LoVo (cell line): ENCODE results near the gene PYGO1.
A peak's percentile ranks its signal among the peaks of the same experiment; 100 is the strongest.
"Not testable (repeated sequence)": the region's sequence is repeated elsewhere in the genome, so short reads cannot be mapped to it uniquely, and the experiment has no call there.

Source experiments
- DNase-seq: peaks from one replicate; pipeline ENCODE4 v3.0.0-alpha.2; 2016; ENCODE audit warnings: low spot score

PYGO1 gene

GRCh38 chr15:55564347-55565145 lies 23.6 kb downstream of the PYGO1 start:
- peak; percentile 9 for DNase-seq

- no peak for DNase-seq
Observed at GRCh38 chr15:55562601-55563000, 25.5 kb downstream of the PYGO1 start.

GRCh38 chr15:55555089-55555488 lies 33.1 kb downstream of the PYGO1 start:
- DNase-seq, result no peak

GRCh38 chr15:55552926-55553325 lies 35.2 kb downstream of the PYGO1 start:
- no peak for DNase-seq

GRCh38 chr15:55552451-55552850 lies 35.7 kb downstream of the PYGO1 start:
- DNase-seq, result no peak

GRCh38 chr15:55549305-55549704 lies 38.8 kb downstream of the PYGO1 start:
- no peak for DNase-seq

- peak; percentile 32 for DNase-seq
Observed at GRCh38 chr15:55546718-55547117, 41.4 kb downstream of the PYGO1 start.

- DNase-seq, result no peak
Observed at GRCh38 chr15:55535436-55535835, 52.7 kb downstream of the PYGO1 start.

GRCh38 chr15:55532944-55533343 lies 55.2 kb downstream of the PYGO1 start:
- no peak for DNase-seq

- no peak for DNase-seq
Observed at GRCh38 chr15:55530861-55531313, 57.3 kb downstream of the PYGO1 start.

GRCh38 chr15:55528812-55529211 lies 59.3 kb downstream of the PYGO1 start:
- DNase-seq, result no peak

GRCh38 chr15:55527150-55527549 lies 61.0 kb downstream of the PYGO1 start:
- no peak for DNase-seq

- peak; percentile 55 for DNase-seq
Observed at GRCh38 chr15:55526559-55527036, 61.5 kb downstream of the PYGO1 start.

- no peak for DNase-seq
Observed at GRCh38 chr15:55522742-55523450, 65.2 kb downstream of the PYGO1 start.

- DNase-seq, result no peak
Observed at GRCh38 chr15:55518641-55519040, 69.5 kb downstream of the PYGO1 start.

GRCh38 chr15:55518009-55518408 lies 70.1 kb downstream of the PYGO1 start:
- DNase-seq, result no peak

- no peak for DNase-seq
Observed at GRCh38 chr15:55515991-55516776, 72.0 kb downstream of the PYGO1 start.

- DNase-seq, result no peak
Observed at GRCh38 chr15:55515491-55515890, 72.7 kb downstream of the PYGO1 start.

GRCh38 chr15:55514414-55514850 lies 73.7 kb downstream of the PYGO1 start:
- DNase-seq, result no peak

- not testable (repeated sequence) for DNase-seq
Observed at GRCh38 chr15:55513621-55514413, 74.3 kb downstream of the PYGO1 start.

GRCh38 chr15:55513152-55513551 lies 75.0 kb downstream of the PYGO1 start:
- no peak for DNase-seq

- DNase-seq, result no peak
Observed at GRCh38 chr15:55507567-55507966, 80.6 kb downstream of the PYGO1 start.
